ENCODE data around the gene DLEC1.

DNA sequence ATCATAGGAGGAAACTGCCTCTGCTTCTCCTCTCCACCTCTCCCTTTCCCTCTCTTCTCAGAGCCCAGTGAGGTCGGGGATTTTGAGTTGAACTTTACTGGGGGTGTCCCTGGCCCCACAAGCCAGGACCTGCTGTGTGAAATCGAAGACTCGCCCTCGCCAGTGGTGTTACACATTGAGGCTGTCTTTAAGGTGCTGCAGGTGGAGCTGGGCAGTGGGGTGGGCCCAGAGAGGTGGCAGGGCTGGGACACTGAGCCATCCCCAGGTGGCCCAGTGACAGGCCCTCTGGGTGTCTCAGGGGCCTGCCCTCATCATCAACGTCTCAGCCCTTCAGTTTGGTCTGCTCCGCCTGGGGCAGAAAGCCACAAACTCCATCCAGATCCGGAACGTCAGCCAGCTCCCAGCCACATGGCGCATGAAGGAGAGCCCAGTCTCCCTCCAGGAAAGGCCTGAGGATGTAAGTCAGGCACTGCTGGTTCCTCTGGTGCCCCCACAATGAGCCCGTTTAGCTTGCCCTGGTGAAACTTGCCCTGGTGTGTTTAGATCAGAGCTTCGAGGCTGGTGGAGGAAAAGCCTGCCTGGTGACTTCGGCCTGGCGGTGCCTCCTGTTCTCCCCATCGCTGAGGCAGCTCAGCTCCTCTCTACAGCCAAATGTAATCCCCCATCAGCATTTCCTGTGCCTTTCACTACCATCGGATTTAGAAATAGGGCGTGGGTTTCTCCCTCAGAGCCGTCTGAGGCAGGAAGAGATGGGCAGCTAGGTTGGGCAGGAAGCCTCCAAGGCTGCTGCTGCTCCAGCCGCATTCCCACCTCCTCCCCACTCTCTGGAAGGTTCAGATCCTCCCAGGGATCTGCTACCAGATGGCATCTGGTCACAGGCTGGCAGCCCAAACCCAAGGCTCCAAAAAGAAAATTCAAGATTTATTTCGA is 58.7 kb downstream of the DLEC1 start:
- TF ChIP-seq TAF1 (IDR thresholded peaks at IDR 0.05; ENCODE audit: low read depth) (no peak), POLR2AphosphoS5 (IDR thresholded peaks at IDR 0.05) (no peak), MXI1 (conservative IDR thresholded peaks at IDR 0.05; ENCODE audit: poor library complexity, severe bottlenecking) (no peak), EP300 (conservative IDR thresholded peaks at IDR 0.05; ENCODE audit: poor library complexity, severe bottlenecking) (no peak), RAD21 (conservative IDR thresholded peaks at IDR 0.05) (no peak)
- TF ChIP-seq, protein P1, sequence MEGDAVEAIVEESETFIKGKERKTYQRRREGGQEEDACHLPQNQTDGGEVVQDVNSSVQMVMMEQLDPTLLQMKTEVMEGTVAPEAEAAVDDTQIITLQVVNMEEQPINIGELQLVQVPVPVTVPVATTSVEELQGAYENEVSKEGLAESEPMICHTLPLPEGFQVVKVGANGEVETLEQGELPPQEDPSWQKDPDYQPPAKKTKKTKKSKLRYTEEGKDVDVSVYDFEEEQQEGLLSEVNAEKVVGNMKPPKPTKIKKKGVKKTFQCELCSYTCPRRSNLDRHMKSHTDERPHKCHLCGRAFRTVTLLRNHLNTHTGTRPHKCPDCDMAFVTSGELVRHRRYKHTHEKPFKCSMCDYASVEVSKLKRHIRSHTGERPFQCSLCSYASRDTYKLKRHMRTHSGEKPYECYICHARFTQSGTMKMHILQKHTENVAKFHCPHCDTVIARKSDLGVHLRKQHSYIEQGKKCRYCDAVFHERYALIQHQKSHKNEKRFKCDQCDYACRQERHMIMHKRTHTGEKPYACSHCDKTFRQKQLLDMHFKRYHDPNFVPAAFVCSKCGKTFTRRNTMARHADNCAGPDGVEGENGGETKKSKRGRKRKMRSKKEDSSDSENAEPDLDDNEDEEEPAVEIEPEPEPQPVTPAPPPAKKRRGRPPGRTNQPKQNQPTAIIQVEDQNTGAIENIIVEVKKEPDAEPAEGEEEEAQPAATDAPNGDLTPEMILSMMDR (IDR thresholded peaks at IDR 0.05; ENCODE audit: poor library complexity, severe bottlenecking): no peak
- TF ChIP-seq, protein P2, sequence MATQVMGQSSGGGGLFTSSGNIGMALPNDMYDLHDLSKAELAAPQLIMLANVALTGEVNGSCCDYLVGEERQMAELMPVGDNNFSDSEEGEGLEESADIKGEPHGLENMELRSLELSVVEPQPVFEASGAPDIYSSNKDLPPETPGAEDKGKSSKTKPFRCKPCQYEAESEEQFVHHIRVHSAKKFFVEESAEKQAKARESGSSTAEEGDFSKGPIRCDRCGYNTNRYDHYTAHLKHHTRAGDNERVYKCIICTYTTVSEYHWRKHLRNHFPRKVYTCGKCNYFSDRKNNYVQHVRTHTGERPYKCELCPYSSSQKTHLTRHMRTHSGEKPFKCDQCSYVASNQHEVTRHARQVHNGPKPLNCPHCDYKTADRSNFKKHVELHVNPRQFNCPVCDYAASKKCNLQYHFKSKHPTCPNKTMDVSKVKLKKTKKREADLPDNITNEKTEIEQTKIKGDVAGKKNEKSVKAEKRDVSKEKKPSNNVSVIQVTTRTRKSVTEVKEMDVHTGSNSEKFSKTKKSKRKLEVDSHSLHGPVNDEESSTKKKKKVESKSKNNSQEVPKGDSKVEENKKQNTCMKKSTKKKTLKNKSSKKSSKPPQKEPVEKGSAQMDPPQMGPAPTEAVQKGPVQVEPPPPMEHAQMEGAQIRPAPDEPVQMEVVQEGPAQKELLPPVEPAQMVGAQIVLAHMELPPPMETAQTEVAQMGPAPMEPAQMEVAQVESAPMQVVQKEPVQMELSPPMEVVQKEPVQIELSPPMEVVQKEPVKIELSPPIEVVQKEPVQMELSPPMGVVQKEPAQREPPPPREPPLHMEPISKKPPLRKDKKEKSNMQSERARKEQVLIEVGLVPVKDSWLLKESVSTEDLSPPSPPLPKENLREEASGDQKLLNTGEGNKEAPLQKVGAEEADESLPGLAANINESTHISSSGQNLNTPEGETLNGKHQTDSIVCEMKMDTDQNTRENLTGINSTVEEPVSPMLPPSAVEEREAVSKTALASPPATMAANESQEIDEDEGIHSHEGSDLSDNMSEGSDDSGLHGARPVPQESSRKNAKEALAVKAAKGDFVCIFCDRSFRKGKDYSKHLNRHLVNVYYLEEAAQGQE (IDR thresholded peaks at IDR 0.05; ENCODE audit: borderline replicate concordance): no peak
